Measurements from ENCODE around the gene BMPR1A. TPM values are rescaled to one million over a fixed set of nuclear protein-coding genes. Genes with fewer than 3 reads are reported as not detected.
"Not testable (repeated sequence)": the region's sequence is repeated elsewhere in the genome, so short reads cannot be mapped to it uniquely, and the experiment has no call there.

The BMPR1A gene
- total RNA-seq, 8 experiments from 2014 or later, result 15.8 to 44.1 (median 27.9) TPM

- Histone ChIP-seq H3K4me3 (no peak overlapping the region), H3K27ac (no peak overlapping the region), H3K4me1 (replicated peaks in 1 of 2) (peaks cover 0 to 9% of the 10 kb centered on the region in 2 donors)
- 0 to 100% (median 94%) methylated on average over 1 to 7 of the region's 8 CpGs; no CpG with 5 or more reads in 2 of the 10 experiments for WGBS, 10 experiments
- peak in 1 of 8 experiments; percentile 71 for ATAC-seq (replicated peaks in 6 of 8)
- in situ Hi-C loops (cut with MboI; ENCODE audit: low pct_unique_long_range_greater_than_20kb in 2 of 9, low sequenced_read_pairs in 9 of 9, unreplicated experiment in 9 of 9), result no loop called here
These were observed 23.2 kb upstream of the BMPR1A start for GRCh38 chr10:86733260-86733671.

- H3K4me1 ChIP-seq (replicated peaks in 1 of 2), result peaks cover 0 to 5% of the 10 kb centered on the region in 2 donors
- in situ Hi-C loops (cut with MboI; ENCODE audit: low pct_unique_long_range_greater_than_20kb in 2 of 9, low sequenced_read_pairs in 9 of 9, unreplicated experiment in 9 of 9), result no loop called here
- no peak for ATAC-seq (replicated peaks in 6 of 8)
- H3K4me3 ChIP-seq, result no peak overlapping the region
- H3K27ac ChIP-seq, result no peak overlapping the region
- 20 to 92% (median 73%) methylated on average over 1 to 4 of the region's 4 CpGs; no CpG with 5 or more reads in 2 of the 10 experiments for WGBS, 10 experiments
These were observed 22.0 kb upstream of the BMPR1A start for GRCh38 chr10:86734207-86734988.

GRCh38 chr10:86735278-86735677 lies 21.1 kb upstream of the BMPR1A start:
- H3K4me3 ChIP-seq; H3K4me1 ChIP-seq (replicated peaks in 1 of 2); H3K27ac ChIP-seq; in situ Hi-C loops (cut with MboI; ENCODE audit: low pct_unique_long_range_greater_than_20kb in 2 of 9, low sequenced_read_pairs in 9 of 9, unreplicated experiment in 9 of 9); ATAC-seq (replicated peaks in 6 of 8): not testable (repeated sequence)
- WGBS, 10 experiments, result 69 to 100% (median 96%) methylated on average over 1 to 3 of the region's 4 CpGs; no CpG with 5 or more reads in 2 of the 10 experiments

- 91% methylated on average over 1 of the region's 1 CpG; no CpG with 5 or more reads in 9 of the 10 experiments for WGBS, 10 experiments
- Histone ChIP-seq H3K27ac (no peak overlapping the region), H3K4me1 (replicated peaks in 1 of 2) (no peaks in the 10 kb centered on the region), H3K4me3 (no peak overlapping the region)
- in situ Hi-C loops (cut with MboI; ENCODE audit: low pct_unique_long_range_greater_than_20kb in 2 of 9, low sequenced_read_pairs in 9 of 9, unreplicated experiment in 9 of 9), result no loop called here
- no peak for ATAC-seq (replicated peaks in 6 of 8)
These were observed 14.2 kb upstream of the BMPR1A start for GRCh38 chr10:86742230-86742629.

- WGBS, 10 experiments, result 49 to 100% (median 83%) methylated on average over 2 to 6 of the region's 7 CpGs; no CpG with 5 or more reads in 2 of the 10 experiments
- no peak overlapping the region for H3K4me3 ChIP-seq
- no peak for ATAC-seq (replicated peaks in 6 of 8)
- peaks cover 4 to 9% of the 10 kb centered on the region in 2 donors for H3K4me1 ChIP-seq (replicated peaks in 1 of 2)
- in situ Hi-C loops (cut with MboI; ENCODE audit: low pct_unique_long_range_greater_than_20kb in 2 of 9, low sequenced_read_pairs in 9 of 9, unreplicated experiment in 9 of 9), result no loop called here
- H3K27ac ChIP-seq, result no peak overlapping the region
These were observed 12.2 kb upstream of the BMPR1A start for GRCh38 chr10:86744067-86744725.

GRCh38 chr10:86747796-86748581 lies 8.4 kb upstream of the BMPR1A start:
- Histone ChIP-seq H3K4me3 (no peak overlapping the region), H3K27ac (no peak overlapping the region), H3K4me1 (replicated peaks in 1 of 2) (peaks cover 6 to 9% of the 10 kb centered on the region in 2 donors)
- in situ Hi-C loops (cut with MboI; ENCODE audit: low pct_unique_long_range_greater_than_20kb in 2 of 9, low sequenced_read_pairs in 9 of 9, unreplicated experiment in 9 of 9), result no loop called here
- peak in 4 of 8 experiments; percentile 25 to 56 (median 44) for ATAC-seq (replicated peaks in 6 of 8)
- WGBS, 10 experiments, result 7 to 80% (median 70%) methylated on average over 1 to 7 of the region's 7 CpGs

- Histone ChIP-seq H3K4me1 (replicated peaks in 1 of 2) (peaks cover 15 to 20% of the 10 kb centered on the region in 2 donors), H3K27ac (no peak overlapping the region), H3K4me3 (no peak overlapping the region)
- WGBS, 10 experiments, result 80 to 100% (median 93%) methylated on average over 1 to 9 of the region's 9 CpGs
- in situ Hi-C loops (cut with MboI; ENCODE audit: low pct_unique_long_range_greater_than_20kb in 2 of 9, low sequenced_read_pairs in 9 of 9, unreplicated experiment in 9 of 9), result no loop called here
- peak in 2 of 8 experiments; percentile 49 to 55 for ATAC-seq (replicated peaks in 6 of 8)
These were observed 6.6 kb upstream of the BMPR1A start for GRCh38 chr10:86749854-86750253.

- in situ Hi-C loops (cut with MboI; ENCODE audit: low pct_unique_long_range_greater_than_20kb in 2 of 9, low sequenced_read_pairs in 9 of 9, unreplicated experiment in 9 of 9), result no loop called here
- no peak for ATAC-seq (replicated peaks in 6 of 8)
- WGBS, 10 experiments, result 37 to 100% (median 80%) methylated on average over 1 to 16 of the region's 17 CpGs; no CpG with 5 or more reads in 1 of the 10 experiments
- peaks cover 17 to 25% of the 10 kb centered on the region in 2 donors for H3K4me1 ChIP-seq (replicated peaks in 1 of 2)
- H3K27ac ChIP-seq, result no peak overlapping the region
- no peak overlapping the region for H3K4me3 ChIP-seq
These were observed 4.9 kb upstream of the BMPR1A start for GRCh38 chr10:86751477-86751876.

GRCh38 chr10:86752311-86752710 lies 4.1 kb upstream of the BMPR1A start:
- no peak overlapping the region for H3K27ac ChIP-seq
- H3K4me3 ChIP-seq, result no peak overlapping the region
- no peak for ATAC-seq (replicated peaks in 6 of 8)
- 50 to 100% (median 98%) methylated on average over 1 to 4 of the region's 4 CpGs; no CpG with 5 or more reads in 4 of the 10 experiments for WGBS, 10 experiments
- in situ Hi-C loops (cut with MboI; ENCODE audit: low pct_unique_long_range_greater_than_20kb in 2 of 9, low sequenced_read_pairs in 9 of 9, unreplicated experiment in 9 of 9), result no loop called here
- H3K4me1 ChIP-seq (replicated peaks in 1 of 2), result peaks cover 17 to 25% of the 10 kb centered on the region in 2 donors

- ATAC-seq (replicated peaks in 6 of 8), result no peak
- Histone ChIP-seq H3K4me1 (replicated peaks in 1 of 2) (peaks cover 12 to 21% of the 10 kb centered on the region in 2 donors), H3K27ac (no peak overlapping the region), H3K4me3 (no peak overlapping the region)
- in situ Hi-C loops (cut with MboI; ENCODE audit: low pct_unique_long_range_greater_than_20kb in 2 of 9, low sequenced_read_pairs in 9 of 9, unreplicated experiment in 9 of 9), result no loop called here
- 80 to 100% (median 92%) methylated on average over 1 to 2 of the region's 2 CpGs; no CpG with 5 or more reads in 2 of the 10 experiments for WGBS, 10 experiments
These were observed 3.4 kb upstream of the BMPR1A start for GRCh38 chr10:86753051-86753450.

GRCh38 chr10:86753638-86754434 lies 2.6 kb upstream of the BMPR1A start:
- no peak overlapping the region for H3K27ac ChIP-seq
- no peak for ATAC-seq (replicated peaks in 6 of 8)
- H3K4me3 ChIP-seq, result no peak overlapping the region
- in situ Hi-C loops (cut with MboI; ENCODE audit: low pct_unique_long_range_greater_than_20kb in 2 of 9, low sequenced_read_pairs in 9 of 9, unreplicated experiment in 9 of 9), result no loop called here
- 67 to 100% (median 88%) methylated on average over 3 to 11 of the region's 12 CpGs for WGBS, 10 experiments
- H3K4me1 ChIP-seq (replicated peaks in 1 of 2), result peaks cover 16 to 21% of the 10 kb centered on the region in 2 donors

GRCh38 chr10:86755454-86755739 lies 1.0 kb upstream of the BMPR1A start:
- 0 to 20% (median 0%) methylated on average over 1 to 9 of the region's 9 CpGs; no CpG with 5 or more reads in 2 of the 10 experiments for WGBS, 10 experiments
- Histone ChIP-seq H3K4me3 (peak overlapping the region; percentile 49 to 67 (median 58)), H3K4me1 (replicated peaks in 1 of 2) (peaks cover 16 to 19% of the 10 kb centered on the region in 2 donors), H3K27ac (peak overlapping the region; percentile 92 to 93)
- in situ Hi-C loops (cut with MboI; ENCODE audit: low pct_unique_long_range_greater_than_20kb in 2 of 9, low sequenced_read_pairs in 9 of 9, unreplicated experiment in 9 of 9), result no loop called here
- ATAC-seq (replicated peaks in 6 of 8), result no peak

Measured in motor neuron (in vitro differentiated cells).